Measurements from ENCODE around the gene CCDC59.
A peak's percentile ranks its signal among the peaks of the same experiment; 100 is the strongest.
"Not testable (repeated sequence)": the region's sequence is repeated elsewhere in the genome, so short reads cannot be mapped to it uniquely, and the experiment has no call there.

CCDC59 gene, protein sequence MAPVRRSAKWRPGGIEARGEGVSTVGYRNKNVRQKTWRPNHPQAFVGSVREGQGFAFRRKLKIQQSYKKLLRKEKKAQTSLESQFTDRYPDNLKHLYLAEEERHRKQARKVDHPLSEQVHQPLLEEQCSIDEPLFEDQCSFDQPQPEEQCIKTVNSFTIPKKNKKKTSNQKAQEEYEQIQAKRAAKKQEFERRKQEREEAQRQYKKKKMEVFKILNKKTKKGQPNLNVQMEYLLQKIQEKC

DNA sequence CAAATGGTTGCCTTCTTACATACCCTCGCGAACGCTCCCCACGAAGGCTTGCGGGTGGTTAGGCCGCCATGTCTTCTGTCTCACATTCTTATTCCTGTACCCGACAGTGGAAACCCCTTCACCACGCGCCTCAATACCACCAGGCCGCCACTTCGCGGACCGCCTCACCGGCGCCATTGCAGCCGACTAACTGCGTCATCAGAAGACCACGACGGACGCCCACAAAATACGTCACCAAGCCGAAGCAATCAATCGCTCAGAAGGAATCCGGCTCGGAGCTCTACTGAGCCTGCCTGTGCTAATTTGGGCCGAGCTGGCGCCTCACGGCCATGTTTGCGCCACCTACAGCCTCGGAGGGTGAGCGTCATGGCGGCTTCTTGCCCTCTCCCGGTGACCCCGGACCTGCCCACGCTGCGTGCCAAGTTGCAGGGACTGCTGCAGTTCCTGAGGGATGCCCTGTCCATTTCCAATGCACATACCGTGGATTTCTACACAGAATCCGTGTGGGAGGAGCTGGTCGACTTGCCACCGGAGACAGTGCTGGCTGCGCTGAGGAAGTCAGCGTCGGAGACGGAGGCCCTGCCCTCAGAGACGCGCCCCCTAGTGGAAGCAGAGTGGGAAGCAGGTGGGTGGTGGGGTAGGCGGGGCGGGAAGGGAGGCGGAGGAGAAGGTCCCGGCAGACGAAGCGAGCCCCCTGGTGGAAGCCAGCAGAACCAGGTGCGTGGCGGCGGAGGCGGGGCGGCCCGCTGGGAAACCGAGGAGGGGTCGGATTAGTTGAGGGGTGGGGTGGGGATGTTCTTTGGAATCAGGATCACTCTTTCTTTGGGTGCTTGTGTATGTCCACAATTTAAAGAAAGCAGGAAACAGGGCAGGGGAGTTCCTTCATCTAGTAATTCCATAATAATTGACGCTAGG, at the start of gene CCDC59, which contains the start of gene METTL25:
Gene CCDC59, minus strand, starts transcription at position 188 of the 915 bp plus-strand sequence. Its CDS starts 11 bp downstream, at position 177.
Gene METTL25, plus strand, starts transcription at position 330 of the 915 bp plus-strand sequence. Its CDS starts 37 bp downstream, at position 367.
- peak; percentile 95 for DNase-seq

- no peak for DNase-seq
These were observed 49.3 kb upstream of the CCDC59 start for GRCh38 chr12:82407481-82407880.

GRCh38 chr12:82406651-82407050, 48.5 kb upstream of the CCDC59 start:
- DNase-seq = no peak

- no peak for DNase-seq
These were observed 42.6 kb upstream of the CCDC59 start for GRCh38 chr12:82400819-82401218.

- no peak for DNase-seq
These were observed 40.7 kb upstream of the CCDC59 start for GRCh38 chr12:82398879-82399278.

DNA sequence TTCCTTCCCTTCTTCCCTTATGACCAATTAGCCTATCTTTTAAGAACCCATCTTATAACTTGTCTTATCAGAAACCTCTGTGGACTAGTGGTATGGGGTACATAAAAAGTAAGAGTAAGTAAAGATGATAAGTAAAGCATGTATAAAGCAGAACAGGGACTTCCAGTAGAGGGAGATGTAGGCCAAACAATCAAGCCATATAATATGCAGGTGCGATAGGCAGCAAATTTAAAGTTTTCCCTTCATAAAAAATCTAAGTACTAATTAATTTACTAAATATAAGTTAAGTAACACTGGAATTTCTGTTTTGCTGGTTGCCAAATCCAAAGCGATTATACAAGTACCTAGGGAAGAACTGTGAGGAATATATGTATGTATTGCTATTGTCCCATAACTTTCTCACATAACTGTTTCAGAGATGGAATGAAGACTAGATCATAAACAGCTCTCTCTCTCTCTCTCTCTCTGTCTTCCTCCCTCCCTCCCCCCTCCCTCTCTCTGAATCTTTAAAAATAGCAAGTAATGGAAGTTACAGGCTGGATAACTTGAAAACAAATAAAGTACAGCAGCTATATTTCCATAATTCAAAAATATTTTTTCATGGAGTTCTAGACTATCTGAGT, 25.9 kb upstream of the CCDC59 start:
- DNase-seq = no peak

DNA sequence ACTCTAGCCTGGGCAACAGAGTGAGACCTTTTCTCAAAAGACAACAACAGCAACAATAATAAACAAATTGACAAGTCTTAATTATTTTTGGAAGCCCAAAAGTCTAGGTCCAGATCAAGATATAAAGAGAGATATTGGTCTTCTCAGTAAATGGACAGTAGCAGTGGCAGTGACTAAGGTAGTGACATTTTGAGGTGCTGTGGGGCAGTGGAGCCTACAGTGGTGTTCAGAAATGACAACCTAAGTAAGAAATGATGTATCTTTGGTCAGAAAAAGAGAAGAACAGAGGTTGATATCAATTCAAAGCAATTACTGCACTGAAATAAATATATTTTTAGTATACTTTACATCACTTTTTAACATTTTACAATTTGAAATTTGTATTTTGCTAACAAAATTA, 20.8 kb upstream of the CCDC59 start:
- DNase-seq = no peak

- no peak for DNase-seq
These were observed 17.0 kb upstream of the CCDC59 start for GRCh38 chr12:82375201-82375600.

DNA sequence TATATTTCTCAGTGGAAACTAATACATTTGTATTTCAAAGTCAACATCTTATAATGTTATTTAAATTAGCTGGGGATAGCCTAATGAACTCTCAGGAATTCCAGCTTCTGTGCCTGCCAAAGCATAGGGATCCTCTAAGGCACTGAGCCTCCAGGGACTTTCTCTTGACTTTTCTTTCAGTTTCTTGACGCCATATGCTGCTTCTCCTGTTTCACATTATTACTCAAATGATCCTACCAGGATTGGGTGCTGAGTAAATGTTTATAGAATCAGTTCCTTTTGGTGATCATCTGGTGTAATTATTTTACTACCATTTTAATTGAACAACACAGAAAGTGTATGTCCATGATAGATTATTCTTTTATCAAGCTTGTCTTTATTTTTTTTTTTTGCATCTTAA, 8.0 kb upstream of the CCDC59 start:
- DNase-seq = no peak

DNA sequence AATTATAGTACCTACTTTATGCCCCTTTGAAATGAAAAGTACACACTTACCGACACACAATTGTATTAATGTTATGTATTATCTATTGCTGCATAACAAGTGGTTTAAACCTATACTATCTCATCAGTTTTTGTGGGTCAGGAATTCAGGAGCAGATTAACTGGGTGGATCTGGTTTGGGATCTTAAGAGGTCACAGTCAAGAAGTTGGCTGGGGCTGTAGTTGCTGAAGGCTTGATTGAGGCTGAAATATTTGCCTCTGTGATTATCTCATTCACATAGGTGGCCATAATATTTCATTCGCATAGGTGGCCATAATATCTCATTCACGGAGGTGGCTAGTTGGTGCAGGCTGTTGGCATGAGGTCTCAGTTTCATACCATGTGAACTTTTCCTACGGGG, 5.8 kb upstream of the CCDC59 start:
- DNase-seq = no peak

GRCh38 chr12:82361461-82361915, 3.3 kb upstream of the CCDC59 start:
- no peak for DNase-seq

DNA sequence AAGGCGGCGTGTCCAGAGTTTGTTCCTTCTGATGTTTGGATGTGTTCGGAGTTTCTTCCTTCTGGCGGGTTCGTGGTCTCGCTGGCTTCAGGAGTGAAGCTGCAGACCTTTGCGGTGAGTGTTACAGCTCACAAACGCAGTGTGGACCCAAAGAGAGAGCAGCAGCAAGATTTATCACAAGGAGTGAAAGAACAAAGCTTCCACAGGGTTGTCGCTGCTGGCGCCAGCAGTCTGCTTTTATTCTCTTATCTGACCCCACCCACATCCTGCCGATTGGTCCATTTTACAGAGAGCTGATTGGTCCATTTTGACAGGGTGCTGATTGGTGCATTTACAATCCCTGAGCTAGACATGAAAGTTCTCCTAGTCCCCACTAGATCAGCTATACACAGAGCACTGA, 2.6 kb upstream of the CCDC59 start:
- DNase-seq = not testable (repeated sequence)

DNA sequence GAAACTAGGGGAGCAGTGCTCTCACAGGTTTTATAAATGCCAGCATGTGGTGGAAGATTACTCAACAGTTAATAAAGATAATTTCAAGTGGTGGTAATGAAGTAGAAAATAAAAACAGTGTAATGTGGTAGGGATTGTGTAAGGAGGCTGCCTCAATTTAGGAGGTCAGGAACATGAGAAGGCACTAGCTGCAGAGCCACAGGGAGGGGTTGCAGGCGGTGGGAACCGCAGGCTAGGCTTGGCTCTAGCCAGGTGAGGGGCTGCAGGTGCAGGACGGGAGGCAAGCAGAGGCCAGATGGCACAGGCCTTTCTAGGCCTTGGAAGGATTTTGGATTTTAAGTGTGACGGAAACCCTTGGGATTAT, 910 bp upstream of the CCDC59 start:
- DNase-seq = no peak

- DNase-seq = no peak
These were observed 365 bp downstream of the CCDC59 start for GRCh38 chr12:82357845-82358199.

DNA sequence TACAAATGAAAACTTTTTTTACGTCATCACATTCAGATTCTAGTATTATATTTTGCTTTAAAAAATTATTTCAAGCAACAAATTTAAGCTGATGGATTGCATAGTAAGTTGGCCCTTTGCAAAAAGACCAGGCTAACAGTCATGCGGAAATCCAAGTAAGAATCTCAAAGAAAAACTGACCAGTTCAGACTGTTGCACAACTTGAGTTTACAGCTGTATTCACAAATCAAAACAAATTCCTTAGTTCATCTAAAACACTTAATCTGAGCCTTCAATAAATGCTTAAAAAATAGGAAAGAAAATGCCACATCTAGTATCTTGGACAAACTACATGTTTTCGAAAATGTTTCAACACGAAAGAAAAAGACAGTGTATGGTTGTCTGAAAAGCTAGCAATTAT, 847 bp downstream of the CCDC59 start:
- DNase-seq = no peak

GRCh38 chr12:82351390-82351789, 6.8 kb downstream of the CCDC59 start:
- DNase-seq = no peak

GRCh38 chr12:82350161-82350560, 8.0 kb downstream of the CCDC59 start:
- no peak for DNase-seq

DNA sequence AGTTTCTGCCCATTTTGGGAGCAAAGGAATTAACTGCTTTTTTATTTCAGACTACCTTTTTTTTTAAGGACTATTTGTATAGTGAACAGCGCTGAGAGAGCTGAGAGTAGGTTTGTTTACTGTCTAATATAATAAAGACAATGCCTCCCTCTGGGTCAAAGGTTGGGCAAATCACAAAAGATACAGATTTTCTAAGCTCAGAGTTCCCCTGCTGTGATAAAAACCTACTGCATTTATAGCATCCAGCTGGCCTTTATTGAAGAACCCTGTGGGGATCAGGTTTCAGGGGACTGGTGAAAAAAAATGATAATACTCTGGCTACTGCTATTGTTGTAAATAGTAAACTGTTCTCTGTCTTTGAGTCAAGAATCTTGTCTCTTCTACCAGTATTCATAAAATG, 28.7 kb downstream of the CCDC59 start:
- DNase-seq = no peak

GRCh38 chr12:82327861-82328260, 30.3 kb downstream of the CCDC59 start:
- DNase-seq = no peak

GRCh38 chr12:82326905-82327503, 31.2 kb downstream of the CCDC59 start:
- DNase-seq = no peak

GRCh38 chr12:82325540-82326336, 32.4 kb downstream of the CCDC59 start:
- no peak for DNase-seq

GRCh38 chr12:82319276-82319675, 38.9 kb downstream of the CCDC59 start:
- DNase-seq = no peak

Measured in stimulated activated CD4-positive, alpha-beta T cell treated with anti-CD3 and anti-CD28 coated beads, Interleukin-1b, Interleukin-23, amount 100 ng/mL, for 48 hours (primary cell).